Fibroblast of lung (primary cell): ENCODE data around the gene TGFBR3. TPM values are rescaled to one million over a fixed set of nuclear protein-coding genes. Genes with fewer than 3 reads are reported as not detected.

Experiments
- DNase-seq, 2 donors: peaks; one replicate each; pipeline versions ENCODE4 v3.0.0 to v3.0.0-alpha.2; 2010; ENCODE audit warnings: low read depth in 2 of 2
- H2AFZ ChIP-seq: 2 replicates; pipeline ENCODE4 v1.5.1; 2012; ENCODE audit warnings: low read length, control low read depth, inconsistent platforms
- H3K27ac ChIP-seq: 2 replicates; pipeline ENCODE4 v1.5.1; 2011; ENCODE audit warnings: low read length, control low read depth; ENCODE audit not compliant: insufficient read depth
- H3K27me3 ChIP-seq: 2 replicates; pipeline ENCODE4 v1.5.1; 2011; ENCODE audit warnings: mild to moderate bottlenecking, low read length; ENCODE audit not compliant: control insufficient read depth, insufficient read depth
- H3K36me3 ChIP-seq: 2 replicates; pipeline ENCODE4 v1.5.1; 2011; ENCODE audit warnings: low read length; ENCODE audit not compliant: control insufficient read depth, insufficient read depth
- H3K4me1 ChIP-seq: 2 replicates; pipeline ENCODE4 v1.5.1; 2011; ENCODE audit warnings: low read length; ENCODE audit not compliant: control insufficient read depth, insufficient read depth; ENCODE audit errors: extremely low read depth
- H3K4me2 ChIP-seq: 2 replicates; pipeline ENCODE4 v1.5.1; 2011; ENCODE audit warnings: low read length, control low read depth; ENCODE audit not compliant: insufficient read depth; ENCODE audit errors: extremely low read depth
- H3K4me3 ChIP-seq, 4 experiments: fragments of 200-600 bp in 1 of 4; sonication (generic) in 1 of 4; replicated peaks in 1 of 4; 2 replicates each; pipeline ENCODE4 v1.5.1; 2011 to 2016; ENCODE audit warnings: low read length in 4 of 4, low read depth in 3 of 4, mild to moderate bottlenecking in 3 of 4, control low read depth in 2 of 4, inconsistent platforms in 1 of 4, mixed read lengths in 1 of 4; ENCODE audit not compliant: insufficient read depth in 1 of 4; ENCODE audit errors: control extremely low read depth in 1 of 4
- H3K79me2 ChIP-seq: 2 replicates; pipeline ENCODE4 v1.5.1; 2012; ENCODE audit warnings: mild to moderate bottlenecking, low read length, inconsistent platforms; ENCODE audit not compliant: control insufficient read depth, insufficient read depth
- H3K9ac ChIP-seq: 2 replicates; pipeline ENCODE4 v1.5.1; 2011; ENCODE audit warnings: mild to moderate bottlenecking, low read length, control low read depth; ENCODE audit not compliant: insufficient read depth
- H3K9me3 ChIP-seq: 2 replicates; pipeline ENCODE4 v1.5.1; 2012; ENCODE audit warnings: low read depth, low read length; ENCODE audit not compliant: control insufficient read depth, insufficient read depth
- H4K20me1 ChIP-seq: 2 replicates; pipeline ENCODE4 v1.5.1; 2011; ENCODE audit warnings: low read length; ENCODE audit not compliant: control insufficient read depth, insufficient read depth; ENCODE audit errors: extremely low read depth
- EZH2 ChIP-seq: IDR thresholded peaks from 2 replicates; pipeline ENCODE4 v1.5.1; 2012; ENCODE audit warnings: low read length, control low read depth, mild to moderate bottlenecking; ENCODE audit errors: missing control alignments
- polyA plus RNA-seq, 2 donors: library from polyadenylated mRNA; depleted of rRNA in 1 of 2; stranded (reverse) in 1 of 2; unstranded in 1 of 2; fragments of >200 nt; gene quantifications; 2 replicates each; pipeline ENCODE4 v1.2.1, GENCODE V29; 2011 to 2012; ENCODE audit warnings: missing spikeins in 1 of 2
- total RNA-seq: library from RNA; depleted of rRNA; stranded (reverse); fragments of >200 nt; gene quantifications from 2 replicates; pipeline ENCODE4 v1.2.1, GENCODE V29; 2014
- TF ChIP-seq, protein P1 (sequence below), 2 donors: IDR thresholded peaks in 1 of 2; conservative IDR thresholded peaks in 1 of 2; 1 replicate in 1 of 2; 2 replicates in 1 of 2; pipeline ENCODE4 v1.5.1; 2011 to 2012; ENCODE audit warnings: low read length in 2 of 2, control low read depth in 1 of 2, inconsistent platforms in 1 of 2, low read depth in 1 of 2, mild to moderate bottlenecking in 1 of 2

TGFBR3 gene
- total and polyA plus RNA-seq, 2 donors (not counting 1 experiment from before 2014, with no cell fraction given): 68.3 to 98.1 TPM

DNA sequence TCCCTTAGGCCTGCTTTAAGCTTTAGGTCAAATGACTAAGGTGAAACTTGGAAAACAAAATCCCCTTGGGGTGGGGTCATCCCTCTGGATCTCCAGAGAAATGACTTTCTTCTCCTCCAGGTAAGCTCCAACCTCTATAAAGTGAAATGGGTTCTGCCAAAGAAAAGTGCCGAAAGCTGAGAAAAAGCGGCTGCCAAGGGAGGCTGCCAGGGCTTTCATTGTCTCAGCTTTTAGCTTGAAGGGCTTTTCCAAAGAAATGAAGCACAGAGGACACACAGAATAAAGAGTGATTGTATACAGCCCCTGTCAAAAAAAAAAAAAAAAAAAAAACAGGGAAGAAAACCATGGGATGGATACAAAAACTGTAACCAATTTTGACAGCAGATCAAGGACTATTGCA, 126.9 kb downstream of the TGFBR3 start:
- H3K4me1 ChIP-seq: peaks cover 16% of the 10 kb centered on the region
- no peak for TF ChIP-seq EZH2
- TF ChIP-seq, protein P1, sequence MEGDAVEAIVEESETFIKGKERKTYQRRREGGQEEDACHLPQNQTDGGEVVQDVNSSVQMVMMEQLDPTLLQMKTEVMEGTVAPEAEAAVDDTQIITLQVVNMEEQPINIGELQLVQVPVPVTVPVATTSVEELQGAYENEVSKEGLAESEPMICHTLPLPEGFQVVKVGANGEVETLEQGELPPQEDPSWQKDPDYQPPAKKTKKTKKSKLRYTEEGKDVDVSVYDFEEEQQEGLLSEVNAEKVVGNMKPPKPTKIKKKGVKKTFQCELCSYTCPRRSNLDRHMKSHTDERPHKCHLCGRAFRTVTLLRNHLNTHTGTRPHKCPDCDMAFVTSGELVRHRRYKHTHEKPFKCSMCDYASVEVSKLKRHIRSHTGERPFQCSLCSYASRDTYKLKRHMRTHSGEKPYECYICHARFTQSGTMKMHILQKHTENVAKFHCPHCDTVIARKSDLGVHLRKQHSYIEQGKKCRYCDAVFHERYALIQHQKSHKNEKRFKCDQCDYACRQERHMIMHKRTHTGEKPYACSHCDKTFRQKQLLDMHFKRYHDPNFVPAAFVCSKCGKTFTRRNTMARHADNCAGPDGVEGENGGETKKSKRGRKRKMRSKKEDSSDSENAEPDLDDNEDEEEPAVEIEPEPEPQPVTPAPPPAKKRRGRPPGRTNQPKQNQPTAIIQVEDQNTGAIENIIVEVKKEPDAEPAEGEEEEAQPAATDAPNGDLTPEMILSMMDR (conservative IDR thresholded peaks at IDR 0.05 in 1 of 2, IDR thresholded peaks at IDR 0.05 in 1 of 2; ENCODE audit: low read depth in 1 of 2, low read length in 2 of 2): no peak
- no peak overlapping the region for H3K4me3 ChIP-seq
- no peaks in the 10 kb centered on the region for H3K79me2 ChIP-seq
- H3K27ac ChIP-seq: no peak overlapping the region
- no peak overlapping the region for H3K4me2 ChIP-seq
- no peaks in the 10 kb centered on the region for H3K36me3 ChIP-seq
- no peak overlapping the region for H2AFZ ChIP-seq
- H3K9ac ChIP-seq: no peak overlapping the region
- no peaks in the 10 kb centered on the region for H3K27me3 ChIP-seq
- H3K9me3 ChIP-seq: no peaks in the 10 kb centered on the region
- H4K20me1 ChIP-seq: no peaks in the 10 kb centered on the region
- DNase-seq: no peak

DNA sequence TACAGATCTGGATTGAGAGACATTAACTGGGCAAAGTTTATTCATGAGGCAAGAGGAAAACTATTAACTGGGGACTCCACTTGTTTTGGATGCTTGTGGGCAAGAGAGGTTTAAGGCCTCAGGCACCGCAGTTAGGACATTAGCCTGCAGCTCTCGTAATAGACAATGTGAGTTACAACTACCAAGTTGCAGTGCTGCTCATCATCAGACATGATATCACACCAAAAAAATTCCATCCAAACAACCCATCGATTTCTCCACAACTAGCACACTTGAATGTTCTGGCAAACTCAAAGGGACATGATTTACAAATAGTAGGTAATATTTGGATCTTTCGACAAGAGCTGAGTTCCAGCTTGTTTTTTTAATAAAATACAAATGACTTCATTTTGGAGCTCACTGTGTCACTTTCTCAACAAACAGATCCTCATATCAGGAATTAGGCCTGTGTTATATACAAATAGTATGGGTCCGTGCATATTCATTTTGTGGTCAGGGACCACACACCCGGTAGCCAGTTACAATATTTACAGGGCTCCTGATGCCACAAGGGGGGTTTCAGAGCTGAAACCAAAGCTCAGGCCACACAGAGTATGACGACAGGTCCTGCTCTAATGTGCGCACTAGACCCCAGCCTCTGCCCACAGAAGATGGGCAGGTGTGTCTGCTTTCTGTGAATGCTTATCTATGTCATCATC, 128.0 kb downstream of the TGFBR3 start:
- Histone ChIP-seq H3K9ac (no peak overlapping the region), H3K36me3 (no peaks in the 10 kb centered on the region), H4K20me1 (no peaks in the 10 kb centered on the region), H3K27me3 (no peaks in the 10 kb centered on the region), H3K79me2 (no peaks in the 10 kb centered on the region), H2AFZ (no peak overlapping the region), H3K9me3 (no peaks in the 10 kb centered on the region), H3K27ac (no peak overlapping the region), H3K4me3 (no peak overlapping the region), H3K4me2 (no peak overlapping the region), H3K4me1 (peaks cover 16% of the 10 kb centered on the region)
- TF ChIP-seq, protein P1 (conservative IDR thresholded peaks at IDR 0.05 in 1 of 2, IDR thresholded peaks at IDR 0.05 in 1 of 2; ENCODE audit: low read depth in 1 of 2, low read length in 2 of 2): no peak
- no peak for TF ChIP-seq EZH2
- peak in 1 of 2 donors; percentile 43 for DNase-seq

DNA sequence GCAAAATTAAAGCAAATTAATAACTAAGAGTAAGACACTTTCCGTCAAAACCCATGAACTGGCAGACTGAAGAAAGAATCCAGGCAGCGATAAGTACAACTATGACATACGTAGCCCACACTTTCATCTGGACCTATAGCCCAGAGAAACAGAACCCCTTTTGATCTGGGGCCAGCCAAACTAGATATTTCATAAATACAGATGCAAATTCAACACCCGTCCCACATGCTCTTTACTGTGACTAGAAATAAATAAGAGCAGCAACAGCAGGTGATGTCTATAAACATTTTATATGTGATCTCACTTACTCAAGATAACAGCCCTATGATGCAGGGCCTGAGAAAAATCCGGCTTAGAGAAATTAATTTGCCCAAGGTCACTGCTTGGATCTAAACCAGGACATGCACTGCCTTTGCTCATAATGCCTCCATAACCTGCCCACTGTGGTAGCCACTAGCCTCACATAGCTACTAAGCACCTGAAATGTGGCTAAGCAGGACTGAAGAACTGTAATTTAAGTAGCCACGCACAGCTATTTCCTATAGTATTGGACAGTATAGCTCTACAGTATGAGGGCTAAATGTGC, 130.2 kb downstream of the TGFBR3 start:
- no peak overlapping the region for H2AFZ ChIP-seq
- no peaks in the 10 kb centered on the region for H3K9me3 ChIP-seq
- H3K9ac ChIP-seq: no peak overlapping the region
- no peak overlapping the region for H3K4me3 ChIP-seq
- H3K27me3 ChIP-seq: no peaks in the 10 kb centered on the region
- peaks cover 25% of the 10 kb centered on the region for H3K4me1 ChIP-seq
- H4K20me1 ChIP-seq: no peaks in the 10 kb centered on the region
- no peak for TF ChIP-seq EZH2
- TF ChIP-seq, protein P1 (conservative IDR thresholded peaks at IDR 0.05 in 1 of 2, IDR thresholded peaks at IDR 0.05 in 1 of 2; ENCODE audit: low read depth in 1 of 2, low read length in 2 of 2): no peak
- peak overlapping the region; percentile 23 for H3K27ac ChIP-seq
- no peaks in the 10 kb centered on the region for H3K36me3 ChIP-seq
- no peaks in the 10 kb centered on the region for H3K79me2 ChIP-seq
- H3K4me2 ChIP-seq: no peak overlapping the region
- DNase-seq: no peak
